Neural crest cell (in vitro differentiated cells): ENCODE data around the gene PCDHB11. TPM values are rescaled to one million over a fixed set of nuclear protein-coding genes. Genes with fewer than 3 reads are reported as not detected.

Source experiments
- DNase-seq: peaks from one replicate; pipeline ENCODE4 v3.0.0; 2021; ENCODE audit warnings: low read depth, mixed read lengths, low spot score
- H3K27ac Mint-ChIP-seq: one replicate; pipeline ENCODE4 v1.8.0; 2021; ENCODE audit warnings: mild to moderate bottlenecking, mixed read lengths; ENCODE audit not compliant: unreplicated experiment
- H3K27me3 Mint-ChIP-seq: 2 replicates; pipeline ENCODE4 v1.8.0; 2021; ENCODE audit warnings: low read depth, mild to moderate bottlenecking, mixed read lengths
- H3K36me3 Mint-ChIP-seq: 2 replicates; pipeline ENCODE4 v1.8.0; 2021; ENCODE audit warnings: low read depth, mild to moderate bottlenecking, mixed read lengths
- H3K4me1 Mint-ChIP-seq: 2 replicates; pipeline ENCODE4 v1.8.0; 2021; ENCODE audit warnings: mixed read lengths
- H3K4me3 Mint-ChIP-seq: one replicate; pipeline ENCODE4 v1.8.0; 2021; ENCODE audit warnings: mild to moderate bottlenecking, mixed read lengths
- H3K9me3 Mint-ChIP-seq: 2 replicates; pipeline ENCODE4 v1.8.0; 2021; ENCODE audit warnings: mixed read lengths
- total RNA-seq: library from RNA; stranded (reverse); gene quantifications from 2 replicates; pipeline ENCODE4 v1.2.1, GENCODE V29; 2021
- TF ChIP-seq, protein P1 (sequence below): fragments of 200-600 bp; sonication (generic); conservative IDR thresholded peaks from 2 replicates; pipeline ENCODE4 v1.5.0; 2021; ENCODE audit warnings: antibody characterized with exemption, mild to moderate bottlenecking

Gene PCDHB11
- total RNA-seq, 1 donor from 2014 or later = 3.6 TPM

GRCh38 chr5:141250576-141250975, 51.1 kb downstream of the PCDHB11 start:
- no peaks in the 10 kb centered on the region for H3K27me3 Mint-ChIP-seq
- H3K4me3 Mint-ChIP-seq = no peak overlapping the region
- H3K27ac Mint-ChIP-seq = no peak overlapping the region
- TF ChIP-seq, protein P1, sequence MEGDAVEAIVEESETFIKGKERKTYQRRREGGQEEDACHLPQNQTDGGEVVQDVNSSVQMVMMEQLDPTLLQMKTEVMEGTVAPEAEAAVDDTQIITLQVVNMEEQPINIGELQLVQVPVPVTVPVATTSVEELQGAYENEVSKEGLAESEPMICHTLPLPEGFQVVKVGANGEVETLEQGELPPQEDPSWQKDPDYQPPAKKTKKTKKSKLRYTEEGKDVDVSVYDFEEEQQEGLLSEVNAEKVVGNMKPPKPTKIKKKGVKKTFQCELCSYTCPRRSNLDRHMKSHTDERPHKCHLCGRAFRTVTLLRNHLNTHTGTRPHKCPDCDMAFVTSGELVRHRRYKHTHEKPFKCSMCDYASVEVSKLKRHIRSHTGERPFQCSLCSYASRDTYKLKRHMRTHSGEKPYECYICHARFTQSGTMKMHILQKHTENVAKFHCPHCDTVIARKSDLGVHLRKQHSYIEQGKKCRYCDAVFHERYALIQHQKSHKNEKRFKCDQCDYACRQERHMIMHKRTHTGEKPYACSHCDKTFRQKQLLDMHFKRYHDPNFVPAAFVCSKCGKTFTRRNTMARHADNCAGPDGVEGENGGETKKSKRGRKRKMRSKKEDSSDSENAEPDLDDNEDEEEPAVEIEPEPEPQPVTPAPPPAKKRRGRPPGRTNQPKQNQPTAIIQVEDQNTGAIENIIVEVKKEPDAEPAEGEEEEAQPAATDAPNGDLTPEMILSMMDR = no peak
- peaks cover 61% of the 10 kb centered on the region for H3K36me3 Mint-ChIP-seq
- peaks cover 22% of the 10 kb centered on the region for H3K9me3 Mint-ChIP-seq
- no peak for DNase-seq
- H3K4me1 Mint-ChIP-seq = no peaks in the 10 kb centered on the region

Other genes starting within 250 kb of the PCDHB11 start
- 1.8 and 1.9 TPM in 2 replicates for gene PCDHAC2, start 233.2 kb upstream of the PCDHB11 start, total RNA-seq
- 0.14 and 0.23 TPM in 2 replicates for gene PCDHB1, start 148.3 kb upstream of the PCDHB11 start, total RNA-seq
- 52.6 and 57.8 TPM in 2 replicates for gene PCDHB2, start 105.0 kb upstream of the PCDHB11 start, total RNA-seq
- gene PCDHB3, start 99.2 kb upstream of the PCDHB11 start, total RNA-seq = 5.4 and 5.7 TPM in 2 replicates
- gene PCDHB4, start 77.8 kb upstream of the PCDHB11 start, total RNA-seq = 2.6 and 2.7 TPM in 2 replicates
- 3.0 and 3.3 TPM in 2 replicates for gene PCDHB5, start 64.4 kb upstream of the PCDHB11 start, total RNA-seq
- gene PCDHB6, start 49.6 kb upstream of the PCDHB11 start, total RNA-seq = 0.64 and 0.70 TPM in 2 replicates
- gene PCDHB7, start 27.0 kb upstream of the PCDHB11 start, total RNA-seq = 0.39 and 0.58 TPM in 2 replicates
- gene PCDHB8, start 21.8 kb upstream of the PCDHB11 start, total RNA-seq = 1.3 and 1.8 TPM in 2 replicates
- gene PCDHB16, start 17.2 kb upstream of the PCDHB11 start, total RNA-seq = 11.4 and 12.6 TPM in 2 replicates
- gene PCDHB9, start 12.5 kb upstream of the PCDHB11 start, total RNA-seq = 5.5 and 7.0 TPM in 2 replicates
- gene PCDHB10, start 7.3 kb upstream of the PCDHB11 start, total RNA-seq = 5.2 and 5.5 TPM in 2 replicates
- 3.1 TPM in 2 replicates for gene PCDHB12, start 9.1 kb downstream of the PCDHB11 start, total RNA-seq
- gene PCDHB13, start 14.3 kb downstream of the PCDHB11 start, total RNA-seq = 3.6 TPM in 2 replicates
- gene PCDHB14, start 23.7 kb downstream of the PCDHB11 start, total RNA-seq = 5.5 TPM in 2 replicates
- 5.5 and 5.6 TPM in 2 replicates for gene PCDHB15, start 45.8 kb downstream of the PCDHB11 start, total RNA-seq
- gene SLC25A2, start 104.4 kb downstream of the PCDHB11 start, total RNA-seq = 0.72 and 1.1 TPM in 2 replicates
- gene TAF7, start 121.2 kb downstream of the PCDHB11 start, total RNA-seq = 100.0 and 100 TPM in 2 replicates
- gene PCDHGA1, start 130.9 kb downstream of the PCDHB11 start, total RNA-seq = 0.54 and 0.93 TPM in 2 replicates
- 0.32 and 0.54 TPM in 2 replicates for gene PCDHGA2, start 139.1 kb downstream of the PCDHB11 start, total RNA-seq
- gene PCDHGA3, start 144.2 kb downstream of the PCDHB11 start, total RNA-seq = 0.16 and 0.33 TPM in 2 replicates
- gene PCDHGB1, start 150.5 kb downstream of the PCDHB11 start, total RNA-seq = 2.8 and 3.0 TPM in 2 replicates
- 0.56 and 0.93 TPM in 2 replicates for gene PCDHGA4, start 155.4 kb downstream of the PCDHB11 start, total RNA-seq
- 1.3 and 1.5 TPM in 2 replicates for gene PCDHGB2, start 160.4 kb downstream of the PCDHB11 start, total RNA-seq
- 0.32 and 0.51 TPM in 2 replicates for gene PCDHGA5, start 164.5 kb downstream of the PCDHB11 start, total RNA-seq
- 0.51 and 0.71 TPM in 2 replicates for gene PCDHGB3, start 170.6 kb downstream of the PCDHB11 start, total RNA-seq
- gene PCDHGA6, start 174.3 kb downstream of the PCDHB11 start, total RNA-seq = 0.49 and 0.52 TPM in 2 replicates
- gene PCDHGA7, start 183.1 kb downstream of the PCDHB11 start, total RNA-seq = 0.32 and 0.37 TPM in 2 replicates
- gene PCDHGB4, start 188.1 kb downstream of the PCDHB11 start, total RNA-seq = 4.2 and 5.3 TPM in 2 replicates
- 0.33 and 0.43 TPM in 2 replicates for gene PCDHGA8, start 193.0 kb downstream of the PCDHB11 start, total RNA-seq
- gene PCDHGB5, start 198.3 kb downstream of the PCDHB11 start, total RNA-seq = 0.91 and 1.5 TPM in 2 replicates
- 0.72 and 0.86 TPM in 2 replicates for gene PCDHGA9, start 203.2 kb downstream of the PCDHB11 start, total RNA-seq
- gene PCDHGB6, start 208.4 kb downstream of the PCDHB11 start, total RNA-seq = 53.6 and 53.7 TPM in 2 replicates
- gene PCDHGA10, start 213.4 kb downstream of the PCDHB11 start, total RNA-seq = 18.4 and 18.5 TPM in 2 replicates
- gene PCDHGB7, start 218.1 kb downstream of the PCDHB11 start, total RNA-seq = 6.5 and 7.0 TPM in 2 replicates
- gene PCDHGA11, start 221.4 kb downstream of the PCDHB11 start, total RNA-seq = 1.8 and 2.4 TPM in 2 replicates
- gene PCDHGA12, start 230.9 kb downstream of the PCDHB11 start, total RNA-seq = 1.5 and 1.8 TPM in 2 replicates